D721Med (cell line): Measurements from ENCODE around the gene P4HB.

Experiments used
- DNase-seq: peaks from one replicate; pipeline ENCODE4 v3.0.0; 2011; ENCODE audit warnings: low spot score; ENCODE audit not compliant: insufficient read length
- FAIRE-seq: peaks from 2 replicates; lab custom pipeline; 2011; peaks lifted over from hg19 to GRCh38; lab: Jason Lieb, UNC
- TF ChIP-seq, protein P1 (sequence below): IDR thresholded peaks from 2 replicates; pipeline ENCODE4 v1.5.1; 2012; ENCODE audit warnings: mild to moderate bottlenecking, control low read depth; ENCODE audit not compliant: insufficient read depth; ENCODE audit errors: missing control alignments

The P4HB gene

DNA sequence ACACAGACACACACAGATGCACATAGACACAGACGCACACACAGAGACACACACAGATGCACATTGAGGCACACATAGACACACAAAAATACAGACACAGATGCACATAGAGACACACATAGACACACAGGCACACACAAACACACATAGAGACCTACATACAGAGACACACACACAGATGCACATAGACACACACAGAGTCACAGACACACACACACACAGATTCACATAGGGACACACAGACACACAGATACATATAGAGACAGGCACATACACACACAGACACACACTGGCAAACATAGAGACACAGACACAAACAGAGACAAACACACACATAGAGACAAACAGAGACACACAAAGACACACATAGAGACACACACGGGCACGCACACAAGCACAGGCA is 66.3 kb downstream of the P4HB start:
- DNase-seq = no peak
- FAIRE-seq = no peak
- TF ChIP-seq, protein P1, sequence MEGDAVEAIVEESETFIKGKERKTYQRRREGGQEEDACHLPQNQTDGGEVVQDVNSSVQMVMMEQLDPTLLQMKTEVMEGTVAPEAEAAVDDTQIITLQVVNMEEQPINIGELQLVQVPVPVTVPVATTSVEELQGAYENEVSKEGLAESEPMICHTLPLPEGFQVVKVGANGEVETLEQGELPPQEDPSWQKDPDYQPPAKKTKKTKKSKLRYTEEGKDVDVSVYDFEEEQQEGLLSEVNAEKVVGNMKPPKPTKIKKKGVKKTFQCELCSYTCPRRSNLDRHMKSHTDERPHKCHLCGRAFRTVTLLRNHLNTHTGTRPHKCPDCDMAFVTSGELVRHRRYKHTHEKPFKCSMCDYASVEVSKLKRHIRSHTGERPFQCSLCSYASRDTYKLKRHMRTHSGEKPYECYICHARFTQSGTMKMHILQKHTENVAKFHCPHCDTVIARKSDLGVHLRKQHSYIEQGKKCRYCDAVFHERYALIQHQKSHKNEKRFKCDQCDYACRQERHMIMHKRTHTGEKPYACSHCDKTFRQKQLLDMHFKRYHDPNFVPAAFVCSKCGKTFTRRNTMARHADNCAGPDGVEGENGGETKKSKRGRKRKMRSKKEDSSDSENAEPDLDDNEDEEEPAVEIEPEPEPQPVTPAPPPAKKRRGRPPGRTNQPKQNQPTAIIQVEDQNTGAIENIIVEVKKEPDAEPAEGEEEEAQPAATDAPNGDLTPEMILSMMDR = no peak
